NCI-H1930 (cell line): ENCODE data around the gene A4GNT.
A peak's percentile ranks its signal among the peaks of the same experiment; 100 is the strongest.
"Not testable (repeated sequence)": the region's sequence is repeated elsewhere in the genome, so short reads cannot be mapped to it uniquely, and the experiment has no call there.

Experiments
- DNase-seq, 2 experiments: peaks; one replicate each; lab custom pipeline; 2025; lab: John Stamatoyannopoulos, UW

Gene A4GNT

GRCh38 chr3:138132239-138132638 is at the start of gene A4GNT:
TSS of gene A4GNT (minus strand) at chr3:138132390. CDS start at chr3:138131256, 1,134 bp downstream.
- no peak for DNase-seq

- DNase-seq: no peak
Observed at GRCh38 chr3:138180375-138181029, 48.3 kb upstream of the A4GNT start.

- DNase-seq: peak; percentile 72 to 79
Observed at GRCh38 chr3:138174421-138175131, 42.4 kb upstream of the A4GNT start, which contains the start of gene DBR1. TSS of gene DBR1 (minus strand) at chr3:138174921. CDS start at chr3:138174795, 126 bp downstream.

- DNase-seq: no peak
Observed at GRCh38 chr3:138173769-138174420, 41.7 kb upstream of the A4GNT start.

GRCh38 chr3:138172625-138173024 is 40.4 kb upstream of the A4GNT start:
- no peak for DNase-seq

- no peak for DNase-seq
Observed at GRCh38 chr3:138165061-138165460, 32.9 kb upstream of the A4GNT start.

- no peak for DNase-seq
Observed at GRCh38 chr3:138157743-138158142, 25.6 kb upstream of the A4GNT start.

GRCh38 chr3:138154534-138154933 is 22.3 kb upstream of the A4GNT start:
- DNase-seq: no peak

GRCh38 chr3:138148503-138148902 is 16.3 kb upstream of the A4GNT start:
- no peak for DNase-seq

GRCh38 chr3:138142181-138142580 is 10.0 kb upstream of the A4GNT start:
- DNase-seq: not testable (repeated sequence)

- DNase-seq: no peak
Observed at GRCh38 chr3:138140940-138141339, 8.8 kb upstream of the A4GNT start.

- DNase-seq: no peak
Observed at GRCh38 chr3:138139691-138140090, 7.5 kb upstream of the A4GNT start.

- DNase-seq: no peak
Observed at GRCh38 chr3:138137861-138138260, 5.7 kb upstream of the A4GNT start.

GRCh38 chr3:138136201-138136600 is 4.0 kb upstream of the A4GNT start:
- no peak for DNase-seq

GRCh38 chr3:138135833-138136194 is 3.6 kb upstream of the A4GNT start:
- DNase-seq: no peak

- no peak for DNase-seq
Observed at GRCh38 chr3:138135146-138135832, 3.1 kb upstream of the A4GNT start.

GRCh38 chr3:138127636-138128365 is 4.4 kb downstream of the A4GNT start:
- DNase-seq: no peak

- no peak for DNase-seq
Observed at GRCh38 chr3:138125548-138126221, 6.5 kb downstream of the A4GNT start.

GRCh38 chr3:138124706-138125355 is 7.4 kb downstream of the A4GNT start:
- no peak for DNase-seq

GRCh38 chr3:138124188-138124587 is 8.0 kb downstream of the A4GNT start:
- DNase-seq: no peak

- DNase-seq: no peak
Observed at GRCh38 chr3:138119423-138119766, 12.8 kb downstream of the A4GNT start.
